HG02981 (cell line): ENCODE results near the gene TMEM174.
"Not testable (repeated sequence)": the region's sequence is repeated elsewhere in the genome, so short reads cannot be mapped to it uniquely, and the experiment has no call there.

Source experiments
- ATAC-seq: cut with Tn5 transposase; IDR thresholded peaks from one replicate; pipeline ENCODE4 v1.9.1; 2021; ENCODE audit warnings: mild to moderate bottlenecking, moderate library complexity; ENCODE audit not compliant: unreplicated experiment

TMEM174 gene

DNA sequence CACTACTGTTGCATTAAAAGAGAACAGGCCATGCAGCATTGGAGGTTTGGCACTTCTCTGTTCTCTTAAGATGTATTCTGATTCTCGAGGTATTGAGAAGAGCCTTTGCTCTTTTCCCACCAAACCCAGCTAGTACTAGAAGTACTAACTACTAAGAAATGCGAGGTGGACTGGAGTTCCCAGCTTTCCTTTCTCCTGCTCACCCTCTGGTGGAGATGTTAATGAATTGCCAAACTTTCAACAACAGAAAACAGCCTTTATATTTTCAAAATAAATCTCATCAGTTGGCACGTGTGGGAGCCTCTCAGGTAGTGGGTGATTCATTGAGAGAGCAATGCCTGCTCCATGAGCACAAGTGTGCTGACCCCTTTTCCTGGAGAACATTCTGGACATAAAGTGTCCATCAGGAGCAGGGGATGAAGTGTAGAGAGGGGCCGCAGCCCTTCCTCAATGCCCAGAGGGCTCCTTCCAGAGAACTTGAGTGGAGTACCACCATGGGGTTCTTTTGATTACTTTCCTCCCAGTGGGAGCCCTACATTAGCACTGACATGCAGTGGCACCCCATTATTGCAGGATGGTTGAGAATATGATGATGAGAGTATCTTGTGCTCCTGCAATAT, 45.7 kb downstream of the TMEM174 start:
- no peak for ATAC-seq

DNA sequence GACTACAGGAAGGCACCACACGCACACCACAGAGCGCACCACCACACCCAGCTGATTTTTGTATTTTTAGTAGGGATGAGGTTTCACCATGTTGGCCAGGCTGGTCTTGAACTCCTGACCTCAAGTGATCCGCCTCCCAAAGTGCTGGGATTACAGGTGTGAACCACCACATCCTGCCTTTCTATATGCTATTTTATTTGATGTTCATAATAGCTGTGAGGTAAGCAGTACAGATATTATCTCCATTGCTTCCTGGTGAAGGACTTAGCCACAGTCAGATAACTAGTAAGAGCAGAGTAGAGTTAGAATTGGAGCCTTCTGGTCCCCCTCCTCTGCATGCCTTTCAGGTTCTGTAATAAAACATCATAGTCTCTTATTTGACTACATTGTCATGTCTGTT, 46.3 kb downstream of the TMEM174 start:
- ATAC-seq = not testable (repeated sequence)

DNA sequence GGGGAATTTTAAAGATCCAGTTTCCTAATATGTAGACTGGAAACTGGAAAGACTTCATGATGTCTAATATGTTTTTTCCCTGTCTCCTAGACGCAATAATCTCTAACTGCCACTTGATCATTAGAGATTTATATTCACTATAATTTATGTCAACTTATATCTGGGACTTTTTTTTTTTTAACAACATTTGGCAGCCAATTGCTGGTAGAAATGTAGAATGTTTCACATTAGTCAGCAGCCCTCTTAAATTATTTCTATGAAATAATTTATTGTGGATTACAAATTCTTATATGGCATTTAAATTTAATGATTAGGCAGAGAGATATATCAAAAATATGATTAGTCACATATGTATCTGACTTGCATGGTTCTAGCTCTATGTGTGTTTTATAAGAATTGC, 48.2 kb downstream of the TMEM174 start:
- ATAC-seq = no peak

DNA sequence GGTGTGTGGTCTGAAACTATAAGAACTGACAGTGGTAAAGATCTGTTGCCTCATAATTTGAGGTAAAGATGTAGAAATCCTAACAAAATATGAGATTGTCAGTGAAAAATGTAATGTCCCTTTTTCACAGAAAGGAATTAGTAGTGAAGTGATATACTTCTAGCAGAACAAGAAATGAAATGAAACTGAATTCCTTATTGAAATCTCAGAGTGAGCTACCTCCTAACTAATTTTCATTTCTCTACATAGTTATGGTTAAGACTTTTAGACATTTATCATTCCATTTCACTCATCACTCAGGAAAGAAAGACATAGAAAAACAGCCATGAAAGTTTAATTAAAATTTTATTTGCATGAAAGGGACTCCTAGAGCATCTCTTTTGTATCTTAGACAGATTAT, 48.7 kb downstream of the TMEM174 start:
- no peak for ATAC-seq

DNA sequence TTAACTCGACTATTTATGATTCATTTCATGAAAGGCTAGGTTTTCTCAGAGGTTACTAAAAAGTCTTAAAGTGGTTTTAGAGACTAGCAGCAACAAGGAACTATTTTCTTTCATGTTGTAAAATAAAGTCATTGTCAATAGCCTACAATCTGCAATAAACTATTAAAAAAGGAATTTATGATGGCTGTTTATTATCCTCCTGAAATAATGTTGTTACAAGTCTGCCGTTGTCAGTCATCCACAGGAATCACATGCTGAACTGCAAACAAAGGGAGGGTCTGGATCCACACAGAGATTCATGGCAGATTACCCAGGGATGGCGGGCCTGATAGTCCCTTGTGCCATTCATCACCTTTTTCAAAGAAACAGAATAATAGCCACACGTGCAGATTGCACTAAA, 49.2 kb downstream of the TMEM174 start:
- no peak for ATAC-seq
